A549 (cell line): ENCODE data around the gene TICAM1. TPM values are rescaled to one million over a fixed set of nuclear protein-coding genes. Genes with fewer than 3 reads are reported as not detected.

Source experiments
- KDM1A ChIP-seq: fragments of 200-600 bp; sonication (generic); IDR thresholded peaks from 2 replicates; pipeline ENCODE4 v1.6.1; 2016; ENCODE audit warnings: low read depth, mild to moderate bottlenecking
- polyA plus RNA-seq, 4 experiments: library from polyadenylated mRNA; depleted of rRNA in 3 of 4; stranded (reverse); fragments of >200 nt; fragmentation: RNase III in 1 of 4; extraction: RNeasy Plus Mini Kit Qiagen cat#74134 plus additional on column Dnase treatment in 1 of 4; gene quantifications; 2 replicates in 3 of 4; 3 replicates in 1 of 4; pipeline ENCODE4 v1.2.3, GENCODE V29; 2011 to 2017
- small RNA-seq, 6 experiments: library from RNA; depleted of rRNA; stranded (forward); fragments of <200 nt; gene quantifications; one replicate each; pipeline ENCODE3, GENCODE V24; 2012

The TICAM1 gene
- polyA plus RNA-seq, 2 of the 4 experiments (the other 2 are of a cell fraction), result 0.78 to 4.0 TPM

DNA sequence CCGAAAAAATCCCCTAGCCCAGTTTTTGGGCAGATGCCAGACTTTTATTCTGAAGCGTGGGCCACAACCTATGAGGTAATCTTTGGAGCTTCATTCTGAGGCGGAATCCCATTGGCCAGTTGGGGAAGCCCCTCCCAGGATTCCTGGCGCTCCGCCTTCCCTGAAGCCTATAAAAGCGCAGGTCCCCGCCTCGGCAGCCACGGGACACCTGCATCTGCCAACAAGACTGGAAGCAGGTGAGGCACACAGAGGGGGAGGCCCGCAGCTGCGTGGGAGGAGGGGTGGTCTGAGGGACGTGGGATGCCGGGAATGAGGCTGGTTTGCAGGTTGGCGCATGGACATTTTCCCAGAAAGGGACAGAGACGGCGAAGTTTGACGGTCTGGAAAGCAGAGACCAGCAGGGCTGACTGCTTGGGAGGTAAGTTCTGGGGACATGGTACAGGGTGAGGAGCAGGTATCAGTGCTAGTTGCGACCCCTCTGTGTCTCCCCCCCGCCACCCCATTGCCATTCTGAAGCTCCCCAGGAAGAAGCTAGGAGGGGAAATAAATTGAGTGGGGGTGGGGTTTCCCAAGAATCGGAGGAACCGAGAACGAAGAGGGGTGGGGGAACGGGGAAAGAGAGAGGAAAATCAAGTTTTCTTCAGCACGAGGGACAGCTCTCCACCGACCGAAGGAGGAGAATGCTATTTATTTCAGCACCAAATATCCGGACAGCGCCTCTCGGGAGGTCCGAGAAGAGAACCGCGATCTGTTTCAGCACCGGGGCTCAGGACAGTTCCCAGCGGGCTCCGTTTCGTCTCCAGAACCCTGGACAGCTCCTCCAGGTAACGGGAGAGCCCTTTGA, 62.4 kb downstream of the TICAM1 start (continued):
- TF ChIP-seq KDM1A, result no peak

Small RNA genes within 50 kb of the gene (small RNA-seq; reads per million reads assigned to genes)
- 0 to 22.9 (median 1.9) reads per million in 6 experiments for gene MIR7-3

Other genes starting within 250 kb of the TICAM1 start
- gene TNFAIP8L1, start 192.2 kb downstream of the TICAM1 start, polyA plus RNA-seq (2011; rRNA removed), result 3.2 TPM in 2 replicates
- gene TNFAIP8L1, start 192.2 kb downstream of the TICAM1 start, polyA plus RNA-seq (2017; fragmentation: RNase III; extraction: RNeasy Plus Mini Kit Qiagen cat#74134 plus additional on column Dnase treatment), result 4.9 to 5.9 TPM (median 5.4 TPM) in 3 replicates
- 62.1 and 63.3 TPM in 2 replicates for gene MYDGF, start 161.4 kb downstream of the TICAM1 start, polyA plus RNA-seq (2011; rRNA removed)
- gene MYDGF, start 161.4 kb downstream of the TICAM1 start, polyA plus RNA-seq (2017; fragmentation: RNase III; extraction: RNeasy Plus Mini Kit Qiagen cat#74134 plus additional on column Dnase treatment), result 101 to 107 TPM (median 104 TPM) in 3 replicates
- 10.1 and 16.3 TPM in 2 replicates for gene DPP9, start 107.9 kb downstream of the TICAM1 start, polyA plus RNA-seq (2011; rRNA removed)
- gene DPP9, start 107.9 kb downstream of the TICAM1 start, polyA plus RNA-seq (2017; fragmentation: RNase III; extraction: RNeasy Plus Mini Kit Qiagen cat#74134 plus additional on column Dnase treatment), result 52.8 to 65.9 TPM (median 53.5 TPM) in 3 replicates
- 3.2 and 3.5 TPM in 2 replicates for gene FEM1A, start 40.0 kb downstream of the TICAM1 start, polyA plus RNA-seq (2011; rRNA removed)
- 4.0 to 4.1 TPM (median 4.0 TPM) in 3 replicates for gene FEM1A, start 40.0 kb downstream of the TICAM1 start, polyA plus RNA-seq (2017; fragmentation: RNase III; extraction: RNeasy Plus Mini Kit Qiagen cat#74134 plus additional on column Dnase treatment)
- 28.4 and 30.1 TPM in 2 replicates for gene PLIN3, start 36.0 kb upstream of the TICAM1 start, polyA plus RNA-seq (2011; rRNA removed)
- gene PLIN3, start 36.0 kb upstream of the TICAM1 start, polyA plus RNA-seq (2017; fragmentation: RNase III; extraction: RNeasy Plus Mini Kit Qiagen cat#74134 plus additional on column Dnase treatment), result 75.7 to 84.3 TPM (median 83.7 TPM) in 3 replicates
- gene ARRDC5, start 71.2 kb upstream of the TICAM1 start, polyA plus RNA-seq (2011; rRNA removed), result not detected in 2 replicates
- not detected in 3 replicates for gene ARRDC5, start 71.2 kb upstream of the TICAM1 start, polyA plus RNA-seq (2017; fragmentation: RNase III; extraction: RNeasy Plus Mini Kit Qiagen cat#74134 plus additional on column Dnase treatment)
- 7.2 and 8.5 TPM in 2 replicates for gene UHRF1, start 77.8 kb upstream of the TICAM1 start, polyA plus RNA-seq (2011; rRNA removed)
- 50.6 to 52.7 TPM (median 52.3 TPM) in 3 replicates for gene UHRF1, start 77.8 kb upstream of the TICAM1 start, polyA plus RNA-seq (2017; fragmentation: RNase III; extraction: RNeasy Plus Mini Kit Qiagen cat#74134 plus additional on column Dnase treatment)
- gene KDM4B, start 137.4 kb upstream of the TICAM1 start, polyA plus RNA-seq (2011; rRNA removed), result 3.0 and 3.2 TPM in 2 replicates
- gene KDM4B, start 137.4 kb upstream of the TICAM1 start, polyA plus RNA-seq (2017; fragmentation: RNase III; extraction: RNeasy Plus Mini Kit Qiagen cat#74134 plus additional on column Dnase treatment), result 4.3 to 4.6 TPM (median 4.6 TPM) in 3 replicates